Measurements from ENCODE around the gene SAP30. TPM values are rescaled to one million over a fixed set of nuclear protein-coding genes. Genes with fewer than 3 reads are reported as not detected.

SAP30 gene
- polyA plus RNA-seq, 1 donor (not counting 4 experiments of a cell fraction or from before 2014, with no cell fraction given): 12.9 TPM

DNA sequence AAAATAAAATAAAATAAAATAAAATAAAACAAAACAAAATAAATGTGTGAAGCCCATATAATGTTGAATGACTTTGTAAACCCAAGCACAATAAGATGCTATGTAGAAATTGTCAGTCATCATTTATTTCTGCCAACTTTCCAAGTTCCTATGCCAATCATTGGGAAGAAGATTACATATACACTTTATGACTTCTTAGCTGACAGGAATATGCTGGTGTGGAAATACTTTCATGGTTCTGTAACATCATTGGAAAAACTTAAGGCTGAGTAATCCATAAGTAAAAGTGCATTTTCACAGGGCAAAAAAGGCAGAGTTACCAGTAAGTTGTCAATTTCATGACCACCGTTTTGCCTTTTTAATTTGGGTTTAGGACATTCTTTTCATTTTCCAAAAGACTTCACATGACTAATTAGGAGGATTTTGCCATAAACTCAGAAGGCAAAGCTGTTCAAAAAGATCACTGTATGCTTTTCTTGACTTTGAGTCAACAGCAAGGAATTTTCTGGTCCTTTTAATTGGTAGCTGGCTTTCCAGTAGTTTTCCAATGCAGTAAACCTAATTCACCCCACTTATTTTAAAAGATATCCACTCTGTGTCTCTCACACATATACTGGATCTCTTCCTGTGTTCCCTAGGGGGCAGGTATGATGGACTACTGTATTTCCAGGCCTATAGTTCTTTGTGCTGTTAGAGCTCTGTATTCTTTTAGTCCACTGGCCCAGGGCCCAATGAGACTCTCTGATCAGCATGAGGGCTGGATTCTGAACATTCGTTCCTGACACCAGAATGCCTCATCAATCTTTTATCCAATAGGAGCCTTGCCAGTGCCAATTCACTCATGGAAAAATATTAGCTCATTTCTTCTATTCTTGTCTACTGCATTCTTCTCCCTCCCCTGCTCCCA, 54.4 kb downstream of the SAP30 start:
- Histone ChIP-seq H2AFZ (ENCODE audit: control insufficient read depth, low read length) (no peak overlapping the region), H3K4me2 (ENCODE audit: control insufficient read depth, extremely low read depth, insufficient read depth, low read depth, low read length) (no peak overlapping the region), H3K79me2 (ENCODE audit: control insufficient read depth, insufficient read depth, low read length) (no peaks in the 10 kb centered on the region), H3K27ac (ENCODE audit: control insufficient read depth, insufficient read depth, low read length) (no peak overlapping the region), H3K4me1 (ENCODE audit: control insufficient read depth, extremely low read depth, insufficient read depth, low read length) (no peaks in the 10 kb centered on the region), H3K9me3 (ENCODE audit: control insufficient read depth, low read depth, low read length) (no peaks in the 10 kb centered on the region), H3K9ac (ENCODE audit: control insufficient read depth, extremely low read depth, insufficient read depth, low read length) (no peak overlapping the region), H3K36me3 (ENCODE audit: control insufficient read depth in 2 of 2, extremely low read depth in 1 of 2, insufficient read depth in 2 of 2, low read length in 2 of 2) (no peaks in the 10 kb centered on the region), H3K27me3 (ENCODE audit: control insufficient read depth, extremely low read depth, insufficient read depth, low read length) (no peaks in the 10 kb centered on the region), H4K20me1 (ENCODE audit: control insufficient read depth, extremely low read depth, insufficient read depth, low read length) (no peaks in the 10 kb centered on the region), H3K4me3 (ENCODE audit: control insufficient read depth in 2 of 3, extremely low read depth in 1 of 3, insufficient read depth in 2 of 3, low read depth in 1 of 3, low read length in 3 of 3) (no peak overlapping the region), H3K9me1 (ENCODE audit: control insufficient read depth, extremely low read depth, insufficient read depth, low read length) (no peaks in the 10 kb centered on the region)
- TF ChIP-seq, protein P1, sequence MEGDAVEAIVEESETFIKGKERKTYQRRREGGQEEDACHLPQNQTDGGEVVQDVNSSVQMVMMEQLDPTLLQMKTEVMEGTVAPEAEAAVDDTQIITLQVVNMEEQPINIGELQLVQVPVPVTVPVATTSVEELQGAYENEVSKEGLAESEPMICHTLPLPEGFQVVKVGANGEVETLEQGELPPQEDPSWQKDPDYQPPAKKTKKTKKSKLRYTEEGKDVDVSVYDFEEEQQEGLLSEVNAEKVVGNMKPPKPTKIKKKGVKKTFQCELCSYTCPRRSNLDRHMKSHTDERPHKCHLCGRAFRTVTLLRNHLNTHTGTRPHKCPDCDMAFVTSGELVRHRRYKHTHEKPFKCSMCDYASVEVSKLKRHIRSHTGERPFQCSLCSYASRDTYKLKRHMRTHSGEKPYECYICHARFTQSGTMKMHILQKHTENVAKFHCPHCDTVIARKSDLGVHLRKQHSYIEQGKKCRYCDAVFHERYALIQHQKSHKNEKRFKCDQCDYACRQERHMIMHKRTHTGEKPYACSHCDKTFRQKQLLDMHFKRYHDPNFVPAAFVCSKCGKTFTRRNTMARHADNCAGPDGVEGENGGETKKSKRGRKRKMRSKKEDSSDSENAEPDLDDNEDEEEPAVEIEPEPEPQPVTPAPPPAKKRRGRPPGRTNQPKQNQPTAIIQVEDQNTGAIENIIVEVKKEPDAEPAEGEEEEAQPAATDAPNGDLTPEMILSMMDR (optimal IDR thresholded peaks at IDR 0.05 in 1 of 3, IDR thresholded peaks at IDR 0.05 in 1 of 3, conservative IDR thresholded peaks at IDR 0.05 in 1 of 3; ENCODE audit: extremely low read depth in 1 of 3, insufficient read depth in 2 of 3, low read length in 3 of 3): no peak
- TF ChIP-seq EZH2 (IDR thresholded peaks at IDR 0.05; ENCODE audit: low read length): no peak
- DNase-seq (ENCODE audit: low read depth, low spot score): no peak
- FAIRE-seq: no peak
- dilution Hi-C loops (cut with MboI; ENCODE audit: extremely low pct_ligation_motif_present, low sequenced_read_pairs): no loop called here

DNA sequence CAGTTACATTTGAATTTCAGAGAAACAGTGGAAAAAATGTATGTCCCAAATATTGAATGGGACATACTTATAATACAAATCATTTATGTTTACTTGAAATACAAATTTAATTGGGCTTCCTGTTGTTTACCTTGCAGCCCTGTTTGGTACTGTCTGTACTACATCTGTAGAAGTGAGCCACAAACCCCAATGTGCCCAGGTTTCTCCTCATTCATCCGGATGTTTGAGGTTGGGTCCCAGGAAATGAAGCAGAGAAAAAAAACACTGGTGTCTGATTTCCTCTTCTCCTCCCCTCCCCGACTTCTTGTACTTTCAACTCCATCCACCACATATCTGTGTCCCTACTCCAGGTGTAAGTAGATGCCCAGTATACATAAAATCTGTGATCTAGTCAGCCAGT, 55.3 kb downstream of the SAP30 start:
- FAIRE-seq: no peak

More for the DNA sequence above, 55.3 kb downstream of the SAP30 start:
- Histone ChIP-seq H3K9me3 (ENCODE audit: control insufficient read depth, low read depth, low read length) (no peaks in the 10 kb centered on the region), H3K9ac (ENCODE audit: control insufficient read depth, extremely low read depth, insufficient read depth, low read length) (no peak overlapping the region), H3K4me1 (ENCODE audit: control insufficient read depth, extremely low read depth, insufficient read depth, low read length) (no peaks in the 10 kb centered on the region), H3K27me3 (ENCODE audit: control insufficient read depth, extremely low read depth, insufficient read depth, low read length) (no peaks in the 10 kb centered on the region), H2AFZ (ENCODE audit: control insufficient read depth, low read length) (no peak overlapping the region), H3K9me1 (ENCODE audit: control insufficient read depth, extremely low read depth, insufficient read depth, low read length) (no peaks in the 10 kb centered on the region), H3K36me3 (ENCODE audit: control insufficient read depth in 2 of 2, extremely low read depth in 1 of 2, insufficient read depth in 2 of 2, low read length in 2 of 2) (no peaks in the 10 kb centered on the region), H3K27ac (ENCODE audit: control insufficient read depth, insufficient read depth, low read length) (no peak overlapping the region), H3K4me3 (ENCODE audit: control insufficient read depth in 2 of 3, extremely low read depth in 1 of 3, insufficient read depth in 2 of 3, low read depth in 1 of 3, low read length in 3 of 3) (no peak overlapping the region), H3K79me2 (ENCODE audit: control insufficient read depth, insufficient read depth, low read length) (no peaks in the 10 kb centered on the region), H4K20me1 (ENCODE audit: control insufficient read depth, extremely low read depth, insufficient read depth, low read length) (no peaks in the 10 kb centered on the region), H3K4me2 (ENCODE audit: control insufficient read depth, extremely low read depth, insufficient read depth, low read depth, low read length) (no peak overlapping the region)
- TF ChIP-seq EZH2 (IDR thresholded peaks at IDR 0.05; ENCODE audit: low read length): no peak
- TF ChIP-seq, protein P1 (optimal IDR thresholded peaks at IDR 0.05 in 1 of 3, IDR thresholded peaks at IDR 0.05 in 1 of 3, conservative IDR thresholded peaks at IDR 0.05 in 1 of 3; ENCODE audit: extremely low read depth in 1 of 3, insufficient read depth in 2 of 3, low read length in 3 of 3): no peak
- dilution Hi-C loops (cut with MboI; ENCODE audit: extremely low pct_ligation_motif_present, low sequenced_read_pairs): no loop called here
- no peak for DNase-seq (ENCODE audit: low read depth, low spot score)

Other genes starting within 250 kb of the SAP30 start
- gene GALNT7, start 202.1 kb upstream of the SAP30 start, polyA plus RNA-seq: 19.6 to 28.8 TPM (median 22.6 TPM) in 3 replicates
- 7.7 to 55.9 TPM (median 40.5 TPM) in 3 replicates for gene HMGB2, start 36.6 kb upstream of the SAP30 start, polyA plus RNA-seq
- not detected in 3 replicates for gene SCRG1, start 28.2 kb downstream of the SAP30 start, polyA plus RNA-seq
- not detected in 3 replicates for gene HAND2, start 159.3 kb downstream of the SAP30 start, polyA plus RNA-seq

Data from keratinocyte (primary cell).